Spleen (tissue), 7 donors: ENCODE results near the gene AKR1D1.

ENCODE experiments used
- POLR2A ChIP-seq, 3 donors: fragments of 450-650 bp; IDR thresholded peaks; one replicate each; pipeline ENCODE4 v1.5.1; 2017; ENCODE audit warnings: antibody characterized with exemption in 3 of 3, mild to moderate bottlenecking in 1 of 3
- POLR2AphosphoS5 ChIP-seq, 3 donors: sonication (generic); formaldehyde crosslinking; IDR thresholded peaks; one replicate each; pipeline ENCODE4 v1.5.1; 2017; ENCODE audit warnings: antibody characterized with exemption in 3 of 3
- TF ChIP-seq, protein P1 (sequence below), 11 experiments: fragments of 200-600 bp in 7 of 11; fragments of 450-650 bp in 4 of 11; sonication (generic) in 4 of 11; IDR thresholded peaks in 8 of 11; conservative IDR thresholded peaks in 3 of 11; 1 replicate in 7 of 11; 2 replicates in 4 of 11; pipeline versions ENCODE4 v1.4.0 to v1.8.0; 2016 to 2021; ENCODE audit warnings: antibody characterized with exemption in 11 of 11, inconsistent platforms in 4 of 11, mild to moderate bottlenecking in 1 of 11
- donor health status: DM: no; HTN: no; CAD: no; lungs with moderate emphysema.
- donor health status: DM: no; HTN: no; CAD: no.
- donor health status: DM: no; HTN: no; CAD: no.

DNA sequence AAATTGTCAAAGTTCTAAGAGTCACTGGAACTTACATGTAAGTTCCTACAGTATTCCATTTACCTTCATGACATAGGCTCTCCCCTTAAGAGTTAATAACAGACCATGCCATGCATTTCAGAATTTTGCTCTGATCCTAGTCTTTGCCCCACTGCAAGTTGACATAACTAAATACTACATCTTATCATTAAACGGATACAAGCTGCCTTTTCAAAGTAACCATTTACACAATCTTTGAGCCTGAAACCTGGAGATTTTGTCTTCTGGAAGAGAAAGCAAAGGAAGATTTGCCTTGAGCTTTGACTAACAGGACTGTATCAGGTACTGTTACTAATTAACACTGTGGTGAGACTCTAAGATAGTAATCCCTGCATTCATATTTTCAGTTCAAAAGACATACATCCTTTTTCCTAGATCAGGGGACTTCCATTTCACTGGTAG lies 9.3 kb upstream of the AKR1D1 start:
- TF ChIP-seq POLR2A (IDR thresholded peaks at IDR 0.05) (no peak), POLR2AphosphoS5 (IDR thresholded peaks at IDR 0.05) (no peak)
- TF ChIP-seq, protein P1, sequence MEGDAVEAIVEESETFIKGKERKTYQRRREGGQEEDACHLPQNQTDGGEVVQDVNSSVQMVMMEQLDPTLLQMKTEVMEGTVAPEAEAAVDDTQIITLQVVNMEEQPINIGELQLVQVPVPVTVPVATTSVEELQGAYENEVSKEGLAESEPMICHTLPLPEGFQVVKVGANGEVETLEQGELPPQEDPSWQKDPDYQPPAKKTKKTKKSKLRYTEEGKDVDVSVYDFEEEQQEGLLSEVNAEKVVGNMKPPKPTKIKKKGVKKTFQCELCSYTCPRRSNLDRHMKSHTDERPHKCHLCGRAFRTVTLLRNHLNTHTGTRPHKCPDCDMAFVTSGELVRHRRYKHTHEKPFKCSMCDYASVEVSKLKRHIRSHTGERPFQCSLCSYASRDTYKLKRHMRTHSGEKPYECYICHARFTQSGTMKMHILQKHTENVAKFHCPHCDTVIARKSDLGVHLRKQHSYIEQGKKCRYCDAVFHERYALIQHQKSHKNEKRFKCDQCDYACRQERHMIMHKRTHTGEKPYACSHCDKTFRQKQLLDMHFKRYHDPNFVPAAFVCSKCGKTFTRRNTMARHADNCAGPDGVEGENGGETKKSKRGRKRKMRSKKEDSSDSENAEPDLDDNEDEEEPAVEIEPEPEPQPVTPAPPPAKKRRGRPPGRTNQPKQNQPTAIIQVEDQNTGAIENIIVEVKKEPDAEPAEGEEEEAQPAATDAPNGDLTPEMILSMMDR (IDR thresholded peaks at IDR 0.05 in 8 of 11, conservative IDR thresholded peaks at IDR 0.05 in 3 of 11): no peak
